NCI-H1436 (cell line): ENCODE results near the gene EDC3.
"Not testable (repeated sequence)": the region's sequence is repeated elsewhere in the genome, so short reads cannot be mapped to it uniquely, and the experiment has no call there.

Experiments used
- DNase-seq: peaks from one replicate; lab custom pipeline; 2025; lab: John Stamatoyannopoulos, UW

EDC3 gene, protein sequence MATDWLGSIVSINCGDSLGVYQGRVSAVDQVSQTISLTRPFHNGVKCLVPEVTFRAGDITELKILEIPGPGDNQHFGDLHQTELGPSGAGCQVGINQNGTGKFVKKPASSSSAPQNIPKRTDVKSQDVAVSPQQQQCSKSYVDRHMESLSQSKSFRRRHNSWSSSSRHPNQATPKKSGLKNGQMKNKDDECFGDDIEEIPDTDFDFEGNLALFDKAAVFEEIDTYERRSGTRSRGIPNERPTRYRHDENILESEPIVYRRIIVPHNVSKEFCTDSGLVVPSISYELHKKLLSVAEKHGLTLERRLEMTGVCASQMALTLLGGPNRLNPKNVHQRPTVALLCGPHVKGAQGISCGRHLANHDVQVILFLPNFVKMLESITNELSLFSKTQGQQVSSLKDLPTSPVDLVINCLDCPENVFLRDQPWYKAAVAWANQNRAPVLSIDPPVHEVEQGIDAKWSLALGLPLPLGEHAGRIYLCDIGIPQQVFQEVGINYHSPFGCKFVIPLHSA

DNA sequence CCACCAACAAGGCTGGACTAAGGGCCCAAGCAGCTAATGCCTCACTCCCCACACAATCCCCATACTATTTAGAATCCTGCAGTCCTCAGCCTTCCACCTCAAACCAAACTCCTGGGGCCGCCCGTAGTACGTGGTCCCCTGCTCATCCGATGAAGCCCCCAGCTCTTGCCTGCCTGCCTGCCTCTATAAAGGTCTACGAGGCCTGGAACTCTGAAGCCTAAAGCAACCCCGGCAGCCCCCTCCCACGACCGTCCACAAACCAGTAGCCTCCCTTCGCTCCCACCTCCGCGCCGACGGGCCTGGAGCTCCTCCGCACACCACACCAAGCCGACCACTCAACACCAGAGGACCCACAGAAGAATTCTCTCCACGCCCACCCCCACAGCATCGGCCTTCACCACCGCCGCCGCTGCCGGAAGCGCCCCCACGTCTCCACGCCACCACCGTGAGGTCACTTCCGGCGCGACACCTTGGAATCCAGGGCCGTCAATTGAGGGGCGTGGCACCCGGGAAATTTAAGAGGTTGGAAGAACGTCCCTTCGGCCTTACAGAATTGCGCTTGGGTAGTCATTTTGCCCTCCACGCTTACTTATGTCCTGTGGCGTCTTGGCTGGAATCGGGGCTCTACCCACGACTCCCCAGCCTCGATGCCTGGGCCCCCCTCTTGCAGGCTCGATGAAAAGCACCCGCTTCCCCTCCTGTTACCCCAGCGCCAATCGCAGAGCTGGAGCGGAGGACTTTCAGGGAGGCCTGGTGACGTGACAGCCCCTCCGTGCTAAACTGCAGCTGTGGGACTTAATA is at the start of gene EDC3:
Gene EDC3 (minus strand): TSS at position 428 of the 801 bp plus-strand sequence. CDS start 20,900 bp downstream, outside the sequence.
- DNase-seq = peak; percentile 84

DNA sequence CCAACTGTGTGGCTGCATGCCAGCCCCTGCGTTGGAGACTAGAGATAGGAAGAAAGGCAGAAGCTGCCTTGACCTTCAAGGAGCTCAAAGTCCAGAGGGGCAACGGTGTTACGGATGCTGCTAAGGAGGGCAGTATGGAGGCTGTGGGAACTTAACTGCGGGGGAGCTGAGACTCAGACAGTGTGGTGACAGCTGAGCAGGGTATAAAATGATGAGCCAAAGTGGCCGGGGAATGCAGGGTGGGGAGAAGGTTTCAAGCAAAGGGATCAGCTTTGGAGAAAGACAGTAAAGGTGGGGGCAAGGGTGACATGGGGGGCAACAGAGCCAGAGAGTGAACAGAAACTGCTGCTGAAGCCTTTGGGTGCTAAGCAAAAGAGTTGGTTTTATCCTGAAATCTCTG is 46.6 kb upstream of the EDC3 start:
- no peak for DNase-seq

DNA sequence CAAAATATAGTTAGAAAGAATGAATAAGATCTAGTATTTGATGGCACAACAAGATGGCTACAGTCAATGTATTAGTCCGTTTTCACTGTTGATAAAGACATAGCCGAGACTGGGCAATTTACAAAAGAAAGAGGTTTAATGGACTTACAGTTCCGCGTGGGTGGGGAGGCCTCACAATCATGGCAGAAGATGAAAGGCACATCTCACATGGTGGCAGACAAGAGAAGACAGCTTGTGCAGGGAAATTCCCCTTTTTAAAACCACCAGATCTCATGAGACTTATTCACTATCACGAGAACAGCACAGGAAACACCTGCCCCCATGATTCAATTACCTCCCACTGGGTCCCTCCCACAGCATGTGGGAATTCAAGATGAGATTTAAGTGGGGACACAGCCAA is 42.4 kb upstream of the EDC3 start:
- not testable (repeated sequence) for DNase-seq

DNA sequence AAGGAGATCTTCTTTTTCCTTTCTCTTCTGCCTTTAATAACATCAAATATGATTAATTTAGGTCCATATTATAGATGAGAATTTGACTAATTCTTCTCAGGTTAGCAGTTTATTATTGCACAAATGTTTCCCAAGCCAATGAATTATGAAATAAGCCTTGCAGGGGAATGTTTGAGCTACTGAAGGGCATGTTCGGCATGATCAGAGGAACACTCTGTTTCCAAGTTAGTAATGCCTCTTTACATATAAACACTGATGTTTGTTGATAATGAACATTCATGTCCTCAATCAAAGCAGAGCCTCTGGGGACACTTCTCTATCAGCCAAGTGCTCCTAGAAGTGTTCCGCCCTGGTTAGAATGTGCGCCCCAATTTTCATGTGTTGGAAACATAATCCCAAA is 39.5 kb upstream of the EDC3 start:
- DNase-seq = no peak

DNA sequence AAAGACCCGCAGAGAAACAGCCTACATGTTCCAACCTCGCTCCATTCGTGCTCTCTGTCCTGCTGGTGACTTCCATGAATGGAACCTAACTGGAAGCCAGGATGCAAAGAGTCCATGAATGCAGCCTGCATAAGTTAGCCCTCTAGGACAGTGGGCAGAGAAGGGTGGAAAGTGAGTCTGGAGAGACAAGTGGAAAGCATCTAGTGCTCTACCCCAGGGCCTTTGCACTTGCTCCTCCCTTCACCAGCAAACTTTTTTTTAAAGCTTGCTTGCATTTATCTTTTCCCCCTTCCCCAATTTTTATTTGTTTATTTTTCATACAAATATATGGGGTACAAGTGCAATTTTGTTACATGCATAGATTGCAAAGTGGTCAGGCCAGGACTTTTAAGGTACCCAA is 37.4 kb upstream of the EDC3 start:
- DNase-seq = no peak

DNA sequence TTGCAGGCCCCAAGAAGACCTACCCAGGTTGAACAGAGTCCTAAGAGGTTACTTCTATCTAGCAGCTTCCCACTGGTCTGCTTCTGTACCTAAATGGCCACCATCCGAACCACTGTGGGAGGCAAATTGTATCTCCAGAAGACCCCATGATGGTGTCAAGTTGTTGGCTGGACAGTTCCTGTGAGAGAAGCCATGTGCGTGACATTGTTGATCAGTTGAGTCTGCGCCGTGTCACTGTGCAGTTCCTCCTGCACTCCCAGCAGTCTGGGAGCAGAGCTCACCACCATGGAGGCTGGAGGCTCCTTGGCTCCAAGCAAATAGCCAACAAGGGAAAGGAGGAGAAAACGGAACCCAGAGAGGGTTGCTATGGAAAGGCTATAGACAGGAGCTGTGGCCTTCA is 37.0 kb upstream of the EDC3 start:
- no peak for DNase-seq

DNA sequence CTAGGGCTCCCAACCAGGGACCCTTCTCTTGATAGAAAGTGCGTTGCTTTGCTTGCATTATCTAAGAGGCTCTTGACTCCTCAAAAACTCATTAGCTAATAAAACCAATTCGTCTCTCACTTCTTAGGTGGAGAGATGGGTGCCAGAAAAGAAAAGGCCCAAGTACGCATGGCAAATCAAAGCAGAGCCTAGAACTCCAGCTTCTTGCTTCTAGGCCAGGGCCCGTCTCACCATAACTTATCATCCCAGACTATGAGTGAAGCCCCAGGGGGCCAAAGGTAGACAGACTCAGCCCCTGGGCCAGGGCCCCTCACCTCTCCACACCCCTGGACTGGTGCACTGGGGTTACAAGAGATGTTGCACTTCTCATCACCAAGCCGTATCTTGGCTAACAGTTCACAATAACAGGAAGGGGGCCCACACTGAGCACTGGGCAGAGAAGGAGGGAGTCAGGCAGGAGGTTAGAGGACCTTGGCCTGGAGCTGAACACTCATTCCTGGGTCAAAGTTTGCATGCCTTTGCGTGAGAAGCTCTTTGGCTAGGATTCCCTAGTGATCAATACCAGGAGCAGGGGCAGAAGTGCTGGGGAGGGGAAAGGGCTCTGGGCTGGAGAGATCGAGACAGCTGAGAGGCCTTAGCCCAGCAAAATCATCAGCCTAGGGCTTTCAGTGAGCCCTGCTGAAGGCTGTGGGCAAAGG is 34.9 kb upstream of the EDC3 start:
- DNase-seq = no peak

DNA sequence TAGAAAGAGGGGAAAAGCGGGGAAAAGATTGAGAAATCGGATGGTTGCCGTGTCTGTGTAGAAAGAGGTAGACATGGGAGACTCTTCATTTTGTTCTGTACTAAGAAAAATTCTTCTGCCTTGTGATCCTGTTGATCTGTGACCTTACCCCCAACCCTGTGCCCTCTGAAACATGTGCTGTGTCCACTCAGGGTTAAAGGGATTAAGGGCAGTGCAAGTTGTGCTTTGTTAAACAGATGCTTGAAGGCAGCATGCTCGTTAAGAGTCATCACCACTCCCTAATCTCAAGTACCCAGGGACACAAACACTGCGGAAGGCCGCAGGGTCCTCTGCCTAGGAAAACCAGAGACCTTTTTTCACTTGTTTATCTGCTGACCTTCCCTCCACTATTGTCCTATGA is 33.5 kb upstream of the EDC3 start:
- not testable (repeated sequence) for DNase-seq

DNA sequence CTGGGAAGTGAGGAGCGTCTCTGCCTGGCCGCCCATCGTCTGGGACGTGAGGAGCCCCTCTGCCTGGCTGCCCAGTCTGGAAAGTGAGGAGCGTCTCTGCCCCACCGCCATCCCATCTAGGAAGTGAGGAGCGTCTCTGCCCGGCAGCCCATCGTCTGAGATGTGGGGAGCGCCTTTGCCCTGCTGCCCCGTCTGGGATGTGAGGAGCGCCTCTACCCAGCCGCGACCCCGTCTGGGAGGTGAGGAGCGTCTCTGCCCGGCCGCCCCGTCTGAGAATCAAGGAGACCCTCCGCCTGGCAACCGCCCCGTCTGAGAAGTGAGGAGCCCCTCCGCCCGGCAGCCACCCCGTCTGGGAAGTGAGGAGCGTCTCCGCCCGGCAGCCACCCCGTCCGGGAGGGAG is 32.9 kb upstream of the EDC3 start:
- DNase-seq = not testable (repeated sequence)

DNA sequence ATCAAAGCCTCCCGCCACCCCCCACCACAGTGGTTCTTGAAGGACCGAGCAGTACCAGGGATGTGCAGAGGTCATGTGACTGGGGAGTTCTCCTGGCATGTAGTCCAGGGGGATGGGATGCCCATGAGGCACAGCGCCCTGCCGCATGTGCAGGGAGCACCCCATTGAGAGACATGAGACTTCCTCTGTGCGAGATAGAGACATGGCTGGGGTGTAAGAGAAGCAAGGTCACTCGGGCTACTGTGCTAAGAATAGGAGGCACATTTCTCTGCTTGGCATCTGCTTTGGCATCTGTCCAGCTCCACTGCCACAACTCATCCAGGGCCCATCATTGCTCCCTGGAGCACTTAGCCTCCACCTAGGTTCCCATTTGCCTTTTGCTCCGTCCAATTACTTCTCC is 31.9 kb upstream of the EDC3 start:
- no peak for DNase-seq

DNA sequence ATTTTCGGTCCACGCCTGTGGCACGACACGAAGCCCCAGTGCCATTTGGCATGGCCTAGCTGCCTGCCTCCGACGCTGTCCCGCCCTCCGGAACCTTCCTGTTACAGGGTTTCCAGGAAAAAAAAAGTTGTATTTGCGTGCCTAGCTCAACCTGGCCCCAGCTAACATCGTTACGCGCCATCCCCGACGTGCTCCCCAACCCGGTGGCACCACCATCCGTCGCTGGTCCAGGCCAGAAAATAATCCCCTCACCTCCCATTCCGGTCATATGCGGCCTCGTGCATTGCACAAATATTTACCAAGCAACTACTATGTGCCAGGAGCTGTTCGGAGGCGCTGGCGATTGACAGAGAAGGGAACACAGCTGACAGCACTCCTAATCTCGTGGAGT is 30.9 kb upstream of the EDC3 start:
- DNase-seq = no peak

DNA sequence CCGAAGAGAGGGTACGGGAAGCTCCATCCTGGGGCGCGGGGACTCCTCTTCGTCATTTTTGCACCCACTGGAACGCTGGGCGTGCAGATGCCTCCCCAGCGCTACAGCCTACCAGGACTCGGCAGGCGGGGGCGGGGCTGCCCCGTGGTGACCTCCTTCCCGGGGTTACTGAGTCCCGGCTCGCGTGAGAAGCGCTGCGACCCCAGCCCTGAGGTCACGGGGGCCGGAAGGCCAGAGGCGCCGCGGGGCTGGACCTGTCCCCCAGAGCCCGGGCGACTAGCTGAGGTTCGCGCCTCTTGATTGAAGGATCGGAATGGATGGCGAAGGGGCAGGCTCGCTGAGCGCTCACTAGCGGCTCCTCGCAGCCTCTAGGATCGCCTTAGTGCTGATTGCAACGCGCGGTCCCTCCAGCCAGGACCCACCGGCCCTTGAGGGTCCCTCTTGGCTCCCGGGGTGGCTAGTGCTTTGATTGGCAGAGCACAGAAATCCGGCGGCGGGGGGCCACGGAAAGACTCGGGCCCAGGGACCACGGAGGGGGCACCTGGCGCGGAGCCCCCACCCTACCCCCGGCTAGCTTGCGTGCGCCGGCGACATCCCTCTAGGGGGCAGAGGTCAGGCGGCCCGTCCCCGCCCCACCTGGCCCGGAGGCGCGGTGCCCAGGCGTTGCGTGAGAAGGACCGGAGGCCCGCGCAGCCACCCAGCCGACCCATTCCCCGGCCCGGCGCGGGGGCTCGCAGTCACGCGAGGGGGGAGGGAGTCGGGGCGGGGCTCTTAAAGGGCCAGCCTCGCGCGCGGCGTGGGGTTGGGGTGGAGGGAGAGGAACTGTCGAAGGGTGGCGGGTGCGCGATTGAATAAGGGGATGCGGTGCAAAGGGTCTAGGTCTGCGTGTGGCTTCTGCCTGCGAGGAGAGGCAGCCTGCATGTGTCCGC is 30.3 kb upstream of the EDC3 start:
- no peak for DNase-seq

DNA sequence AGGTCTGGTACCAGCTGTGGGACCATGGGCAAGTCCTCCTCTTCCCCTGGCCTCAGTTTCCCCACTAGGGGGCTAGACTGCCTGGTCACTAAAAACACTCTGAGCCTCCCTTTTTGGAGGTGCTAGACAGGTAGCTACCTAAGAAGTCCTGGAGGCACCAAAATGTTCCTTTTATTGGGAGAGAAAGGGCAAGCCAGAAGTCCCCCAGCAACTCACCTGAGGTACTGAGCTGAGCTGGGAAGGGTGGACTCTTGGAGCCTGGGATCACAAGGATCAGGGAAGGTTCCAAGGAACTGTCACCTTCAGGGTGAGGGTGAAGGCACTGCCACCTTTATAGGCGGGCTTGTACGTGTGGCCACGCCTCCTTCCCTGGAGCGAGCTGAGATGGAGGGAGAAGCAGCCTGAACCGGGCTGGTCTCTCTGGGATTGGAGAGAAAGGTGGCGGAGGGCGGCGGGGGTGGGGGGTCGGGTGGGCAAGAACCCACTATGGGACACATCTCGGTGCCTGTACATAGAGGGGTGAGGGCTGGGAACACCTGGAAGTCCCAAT is 29.5 kb upstream of the EDC3 start, which contains the start of gene CYP1A1:
Gene CYP1A1 (minus strand): TSS at position 304 of the 550 bp plus-strand sequence. CDS start 2,431 bp downstream, outside the sequence.
- peak; percentile 30 for DNase-seq

DNA sequence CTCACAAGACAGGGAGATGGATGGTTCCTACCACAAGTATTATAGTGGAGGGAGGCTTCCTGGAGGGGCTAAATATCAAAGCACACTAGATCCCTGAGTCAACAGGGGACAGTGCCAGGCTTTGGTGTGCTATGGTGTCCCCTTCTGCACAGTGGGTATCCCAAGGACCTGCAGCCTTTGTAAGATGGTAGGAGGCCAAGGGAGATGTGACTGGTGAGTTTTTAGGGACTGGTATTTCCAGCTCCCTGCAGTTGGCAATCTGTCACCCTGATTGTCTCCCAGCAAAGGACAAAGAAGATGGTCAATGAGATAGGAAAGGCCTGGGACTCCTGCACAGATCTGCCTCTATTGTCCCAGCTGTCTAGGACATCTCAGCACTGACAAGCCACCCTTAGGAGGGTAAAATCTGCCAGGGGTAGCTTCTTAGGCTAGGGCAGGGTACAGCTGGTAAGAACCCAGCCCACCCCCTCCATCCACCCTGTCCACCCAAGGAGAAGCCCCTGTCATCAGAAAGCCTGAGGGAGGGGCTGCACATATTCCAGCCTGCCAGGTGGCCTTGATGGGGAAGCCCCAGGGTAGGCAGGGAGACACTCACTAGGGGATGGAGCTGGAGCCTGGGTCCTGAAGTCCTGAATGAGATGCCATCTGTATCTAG is 28.9 kb upstream of the EDC3 start:
- no peak for DNase-seq

DNA sequence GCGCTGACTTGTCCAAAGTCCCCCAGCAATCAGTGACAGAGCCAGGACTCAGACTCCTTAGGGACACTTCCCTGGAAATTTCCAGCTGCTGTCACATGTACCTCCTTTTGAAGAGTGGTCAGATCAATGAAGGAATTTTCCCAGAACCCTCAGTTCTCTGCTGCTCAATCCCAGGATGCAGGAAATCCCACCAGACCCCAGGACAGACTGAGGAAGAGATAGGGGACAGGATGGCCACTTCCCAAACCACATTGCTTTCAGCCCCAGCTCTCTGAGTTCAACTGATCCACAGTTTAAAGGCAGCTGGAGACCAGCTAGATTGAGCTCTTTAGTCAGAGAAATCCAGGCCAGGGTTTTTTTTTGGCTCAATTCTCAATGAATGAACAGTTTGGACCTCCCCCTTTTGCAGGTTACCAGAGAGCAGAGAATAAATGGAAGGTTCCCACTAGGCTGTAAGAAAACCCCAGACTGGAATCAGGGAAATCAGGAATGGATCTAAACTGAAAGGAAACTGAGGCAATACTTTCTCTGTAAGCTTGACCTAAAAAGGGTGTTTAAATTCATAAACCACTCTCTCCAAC is 28.0 kb upstream of the EDC3 start:
- peak; percentile 30 for DNase-seq

DNA sequence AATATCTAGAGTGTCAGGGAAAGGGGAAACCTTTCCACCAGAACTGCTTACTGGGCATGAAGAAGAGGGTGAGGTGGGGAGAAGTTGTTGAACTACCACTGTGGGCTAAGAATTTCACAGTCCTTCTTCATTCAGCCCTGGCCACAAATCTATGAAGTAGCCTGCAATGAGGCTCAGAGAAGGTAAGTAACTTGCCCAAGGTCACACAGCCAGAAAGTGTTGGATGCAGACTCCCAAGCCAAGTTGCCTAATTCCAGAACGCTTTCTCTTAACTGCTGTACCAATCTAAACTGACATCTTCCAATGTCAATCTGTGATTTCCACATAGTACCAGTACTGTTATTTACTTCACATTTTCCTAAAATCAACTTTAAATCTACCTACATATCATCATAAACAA is 27.4 kb upstream of the EDC3 start:
- DNase-seq = no peak

DNA sequence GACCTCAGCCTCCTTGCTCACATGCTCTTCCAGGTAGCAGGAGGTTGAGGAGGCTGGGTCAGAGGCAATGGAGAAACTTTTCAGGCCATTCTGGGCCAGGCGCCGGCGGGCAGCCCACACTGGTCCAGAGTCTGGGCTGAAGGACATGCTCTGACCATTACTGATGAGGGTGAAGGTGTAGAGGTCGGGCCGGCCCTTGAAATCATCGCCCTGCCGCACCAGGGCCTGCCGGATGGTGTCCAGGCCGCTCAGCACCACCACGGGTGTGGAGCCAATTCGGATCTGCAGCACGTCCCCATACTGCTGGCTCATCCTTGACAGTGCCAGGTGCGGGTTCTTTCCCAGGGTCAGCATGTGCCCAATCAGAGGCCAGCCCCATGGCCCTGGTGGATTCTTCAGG is 26.8 kb upstream of the EDC3 start:
- no peak for DNase-seq

DNA sequence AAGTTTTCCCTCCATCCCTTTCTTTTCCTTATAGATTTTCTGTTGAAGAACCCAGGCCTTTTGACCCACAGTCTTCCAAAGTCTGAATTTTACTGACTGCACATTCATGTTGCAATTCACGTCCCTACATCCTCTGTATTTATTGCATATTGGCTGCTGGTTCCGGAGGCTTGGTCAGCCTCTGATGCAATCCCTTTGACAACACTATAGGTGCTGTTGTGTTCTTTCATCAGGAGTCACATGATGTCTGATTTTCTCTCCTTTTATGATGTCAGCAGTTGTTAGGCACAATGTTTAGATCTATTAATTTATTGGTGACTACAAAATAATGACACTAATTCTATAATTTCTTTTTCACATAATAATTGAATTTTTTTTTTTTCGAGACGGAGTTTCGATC is 20.8 kb upstream of the EDC3 start:
- DNase-seq = no peak

DNA sequence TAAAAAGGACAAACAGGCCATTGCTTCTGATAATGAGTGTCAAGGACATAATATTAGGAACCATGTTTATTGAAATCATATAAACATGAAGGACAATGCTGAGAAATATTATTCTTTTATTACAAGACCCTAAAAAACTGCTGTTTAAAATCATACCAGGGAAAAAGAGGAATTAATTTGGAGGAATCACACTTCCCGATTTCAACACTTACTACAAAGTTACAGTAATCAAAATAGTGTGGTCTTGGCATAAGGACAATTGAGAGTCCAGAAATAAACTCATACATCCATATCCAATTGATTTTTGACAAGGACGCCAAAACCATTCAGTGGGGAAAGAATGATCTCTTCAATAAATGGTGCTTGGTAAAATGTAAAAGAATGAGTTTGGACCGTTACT is 16.5 kb upstream of the EDC3 start:
- DNase-seq = no peak
